HepG2 (cell line): ENCODE data around the gene MRPL48. TPM values are rescaled to one million over a fixed set of nuclear protein-coding genes. Genes with fewer than 3 reads are reported as not detected.

Experiments
- ARID3A ChIP-seq: IDR thresholded peaks from 2 replicates; pipeline ENCODE4 v1.6.1; 2012; ENCODE audit warnings: low read depth, low read length, improper control_type of control experiment
- ATF6 ChIP-seq: sonication (generic); formaldehyde crosslinking; conservative IDR thresholded peaks from 2 replicates; pipeline ENCODE4 v1.4.0; 2020; ENCODE audit warnings: missing genetic modification reagents
- ATF7 ChIP-seq, 2 experiments: fragments of 450-650 bp in 1 of 2; sonication (generic) in 1 of 2; formaldehyde crosslinking in 1 of 2; IDR thresholded peaks; 2 replicates each; pipeline versions ENCODE4 v1.4.0 to v1.6.1; 2016 to 2020; ENCODE audit warnings: antibody characterized with exemption in 1 of 2, mild to moderate bottlenecking in 1 of 2, missing genetic modification reagents in 1 of 2
- KMT2A ChIP-seq: sonication (generic); formaldehyde crosslinking; IDR thresholded peaks from 2 replicates; pipeline ENCODE4 v1.4.0; 2020; ENCODE audit warnings: missing genetic modification reagents
- KMT2B ChIP-seq: IDR thresholded peaks from 2 replicates; pipeline ENCODE4 v1.6.1; 2016; ENCODE audit warnings: missing genetic modification reagents, missing compliant biosample characterization
- NFE2L2 ChIP-seq: fragments of 150-350 bp; IDR thresholded peaks from 2 replicates; pipeline ENCODE4 v1.6.1; 2014; ENCODE audit warnings: low read length
- SETDB1 ChIP-seq: sonication (generic); formaldehyde crosslinking; IDR thresholded peaks from 2 replicates; pipeline ENCODE4 v1.5.1; 2020; ENCODE audit warnings: missing genetic modification reagents, mild to moderate bottlenecking, borderline replicate concordance
- TAF1 ChIP-seq: sonication (generic); formaldehyde crosslinking; IDR thresholded peaks from 2 replicates; pipeline ENCODE4 v1.4.0; 2020; ENCODE audit warnings: missing genetic modification reagents
- ZNF407 ChIP-seq: sonication (generic); formaldehyde crosslinking; IDR thresholded peaks from one replicate; pipeline ENCODE4 v1.5.1; 2020; ENCODE audit warnings: mild to moderate bottlenecking, missing genetic modification reagents; ENCODE audit errors: not compliant biosample characterization
- ZNF597 ChIP-seq: sonication (generic); formaldehyde crosslinking; IDR thresholded peaks from 2 replicates; pipeline ENCODE4 v1.5.0; 2020; ENCODE audit warnings: missing genetic modification reagents
- ZNF850 ChIP-seq: sonication (generic); formaldehyde crosslinking; conservative IDR thresholded peaks from 2 replicates; pipeline ENCODE4 v1.9.0; 2021; ENCODE audit warnings: mild to moderate bottlenecking, missing genetic modification reagents
- ZSCAN21 ChIP-seq: sonication (generic); formaldehyde crosslinking; IDR thresholded peaks from 2 replicates; pipeline ENCODE4 v1.8.0; 2022; ENCODE audit warnings: mild to moderate bottlenecking, missing genetic modification reagents, moderate library complexity, borderline replicate concordance
- ZSCAN29 ChIP-seq: sonication (generic); formaldehyde crosslinking; conservative IDR thresholded peaks from 2 replicates; pipeline ENCODE4 v1.4.0; 2020; ENCODE audit warnings: mild to moderate bottlenecking, missing genetic modification reagents
- ZSCAN30 ChIP-seq: sonication (generic); formaldehyde crosslinking; IDR thresholded peaks from 2 replicates; pipeline ENCODE4 v1.5.0; 2020; ENCODE audit warnings: mild to moderate bottlenecking, missing genetic modification reagents
- polyA plus RNA-seq, 8 experiments: library from polyadenylated mRNA; depleted of rRNA in 3 of 8; stranded (reverse) in 7 of 8; unstranded in 1 of 8; fragments of >200 nt; fragmentation: Illumina TruSeq in 4 of 8; extraction: Trizol in 4 of 8; gene quantifications; 2 replicates each; pipeline versions ENCODE4 v1.2.1 to v1.2.3, GENCODE V29; 2011 to 2016; ENCODE audit warnings: low read depth in 4 of 8, missing spikeins in 1 of 8, mixed read lengths in 1 of 8; ENCODE audit not compliant: insufficient read depth in 1 of 8
- total RNA-seq, 5 experiments: library from RNA; depleted of rRNA; stranded (reverse); fragments of >200 nt; fragmentation: Illumina TruSeq; extraction: Trizol; gene quantifications; 2 replicates each; pipeline ENCODE4 v1.2.3, GENCODE V29; 2016; ENCODE audit warnings: low read depth in 1 of 5

Gene MRPL48
- total and polyA plus RNA-seq, 2 of the 13 experiments (the other 11 are each of a cell fraction or from before 2014, with no cell fraction given), result 61.2 to 67.9 TPM

- TF ChIP-seq ZNF407 (no peak), KMT2B (peak; percentile 74; the same call in 1 of the 2 replicates), NFE2L2 (no peak), ZSCAN21 (CRISPR knock-in tag) (peak; percentile 22; the same call in 1 of the 2 replicates), ATF6 (CRISPR knock-in tag) (peak; percentile 83; the same call in 1 of the 2 replicates), SETDB1 (no peak), KMT2A (CRISPR knock-in tag) (peak; percentile 63; the same call in 1 of the 2 replicates), ZSCAN29 (no peak), TAF1 (CRISPR knock-in tag) (peak; percentile 81), ZNF850 (CRISPR knock-in tag) (no peak), ZNF597 (CRISPR knock-in tag) (no peak), ARID3A (peak; percentile 79), ATF7 (IDR thresholded peaks at IDR 0.05) (peak; percentile 89), ATF7 (CRISPR knock-in tag; IDR thresholded peaks at IDR 0.05) (peak; percentile 93), ZSCAN30 (CRISPR knock-in tag) (no peak)
Measured at GRCh38 chr11:73779084-73779902, 8.4 kb upstream of the MRPL48 start (continued).
